HepG2 (cell line): ENCODE results near the gene EVA1A. TPM values are rescaled to one million over a fixed set of nuclear protein-coding genes. Genes with fewer than 3 reads are reported as not detected.

Experiments
- ATAC-seq: fragments of 200-7000 bp; cut with Tn5 transposase; 3 replicates; pipeline ENCODE4 v1.9.1; 2020; ENCODE audit warnings: mild to moderate bottlenecking, moderate library complexity
- BruUV-seq: library from RNA; stranded (reverse); fragments of 400-500 nt; replicated peaks from 2 replicates; lab custom pipeline; 2021; lab: Mats Ljungman, UMichigan
- CTCF ChIA-PET: fragments of 300-600 bp; formaldehyde crosslinking; extraction: SDS; loops from one replicate; lab custom pipeline; 2021; ENCODE audit warnings: low total read pairs, inconsistent platforms, low intra/inter-chr PET ratio; lab: Yijun Ruan, JAX
- POLR2A ChIA-PET: fragments of 350-600 bp; sonication (Branson Sonifier 250); formaldehyde crosslinking; loops from one replicate; lab custom pipeline; 2020; ENCODE audit warnings: antibody characterized with exemption, inconsistent platforms; lab: Yijun Ruan, JAX
- DNase-seq: peaks from one replicate; pipeline ENCODE4 v3.0.0-alpha.2; 2015; ENCODE audit warnings: low spot score
- FAIRE-seq: peaks from 3 replicates; lab custom pipeline; 2011; peaks lifted over from hg19 to GRCh38; lab: Jason Lieb, UNC
- H2AFZ ChIP-seq: one replicate; pipeline ENCODE4 v1.6.1; 2011; ENCODE audit warnings: low read length, inconsistent platforms
- H3K27ac ChIP-seq: fragments of 300-600 bp; 3 replicates; pipeline ENCODE4 v1.8.0; 2011; ENCODE audit warnings: mixed run types, mild to moderate bottlenecking, mixed read lengths, low read length, inconsistent platforms; ENCODE audit not compliant: insufficient read depth; ENCODE audit errors: extremely low read length
- H3K27me3 ChIP-seq, 2 experiments: fragments of 200-600 bp in 1 of 2; 2 replicates in 1 of 2; 3 replicates in 1 of 2; pipeline versions ENCODE4 v1.6.0 to v1.8.0; 2011; ENCODE audit warnings: low read length in 2 of 2, mild to moderate bottlenecking in 2 of 2, moderate library complexity in 2 of 2, inconsistent platforms in 1 of 2; ENCODE audit not compliant: insufficient read depth in 2 of 2, control insufficient read depth in 1 of 2
- H3K36me3 ChIP-seq, 2 experiments: fragments of 200-600 bp in 1 of 2; replicated peaks in 1 of 2; 2 replicates in 1 of 2; 3 replicates in 1 of 2; pipeline versions ENCODE4 v1.5.1 to v1.8.0; 2011; ENCODE audit warnings: low read length in 2 of 2, inconsistent platforms in 1 of 2; ENCODE audit not compliant: insufficient read depth in 2 of 2, control insufficient read depth in 1 of 2
- H3K4me1 ChIP-seq: 2 replicates; pipeline ENCODE4 v1.5.1; 2012; ENCODE audit warnings: low read length, inconsistent platforms; ENCODE audit not compliant: insufficient read depth
- H3K4me2 ChIP-seq: 2 replicates; pipeline ENCODE4 v1.6.0; 2011; ENCODE audit warnings: low read depth, low read length, inconsistent platforms
- H3K4me3 ChIP-seq, 3 experiments: fragments of 200-600 bp in 1 of 3; sonication (generic), shearing (Covaris generic) in 1 of 3; replicated peaks in 1 of 3; 2 replicates each; pipeline ENCODE4 v1.5.1; 2011 to 2016; ENCODE audit warnings: low read length in 3 of 3, inconsistent platforms in 2 of 3, low read depth in 2 of 3, mild to moderate bottlenecking in 2 of 3, control low read depth in 1 of 3, mixed read lengths in 1 of 3; ENCODE audit not compliant: insufficient read depth in 1 of 3
- H3K79me2 ChIP-seq: one replicate; pipeline ENCODE4 v1.6.1; 2011; ENCODE audit warnings: low read length, inconsistent platforms; ENCODE audit not compliant: insufficient read depth
- H3K9ac ChIP-seq: 2 replicates; pipeline ENCODE4 v1.6.0; 2011; ENCODE audit warnings: mild to moderate bottlenecking, low read depth, low read length, inconsistent platforms; ENCODE audit not compliant: insufficient read depth
- H3K9me3 ChIP-seq: 2 replicates; pipeline ENCODE4 v1.5.1; 2012; ENCODE audit warnings: mild to moderate bottlenecking, low read length
- H4K20me1 ChIP-seq: 2 replicates; pipeline ENCODE4 v1.6.0; 2011; ENCODE audit warnings: inconsistent platforms, mild to moderate bottlenecking, low read length, moderate library complexity; ENCODE audit not compliant: insufficient read depth
- BHLHE40 ChIP-seq: IDR thresholded peaks from 2 replicates; pipeline ENCODE4 v1.6.1; 2011; ENCODE audit warnings: low read length, improper control_type of control experiment
- CEBPB ChIP-seq: IDR thresholded peaks from 2 replicates; pipeline ENCODE4 v1.6.1; 2011; ENCODE audit warnings: low read depth, low read length, improper control_type of control experiment, borderline replicate concordance
- HOXA7 ChIP-seq: sonication (generic); formaldehyde crosslinking; IDR thresholded peaks from 2 replicates; pipeline ENCODE4 v1.8.1; 2022; ENCODE audit warnings: mild to moderate bottlenecking, missing genetic modification reagents, moderate library complexity
- KDM1A ChIP-seq: IDR thresholded peaks from 2 replicates; pipeline ENCODE4 v1.6.1; 2016; ENCODE audit warnings: missing compliant biosample characterization
- MEIS1 ChIP-seq: sonication (generic); formaldehyde crosslinking; IDR thresholded peaks from 2 replicates; pipeline ENCODE4 v1.9.0; 2021; ENCODE audit warnings: mild to moderate bottlenecking, missing genetic modification reagents, moderate library complexity, borderline replicate concordance
- NPAS2 ChIP-seq: sonication (generic); formaldehyde crosslinking; IDR thresholded peaks from 2 replicates; pipeline ENCODE4 v1.8.0; 2022; ENCODE audit warnings: mild to moderate bottlenecking, missing genetic modification reagents, borderline replicate concordance
- SNRNP70 ChIP-seq: fragments of 200-400 bp; formaldehyde crosslinking; IDR thresholded peaks from 2 replicates; pipeline ENCODE4 v1.6.1; 2017; ENCODE audit warnings: mild to moderate bottlenecking, low read depth, low read length, moderate library complexity
- ZNF703 ChIP-seq: sonication (generic); formaldehyde crosslinking; IDR thresholded peaks from 2 replicates; pipeline ENCODE4 v1.5.1; 2020; ENCODE audit warnings: missing genetic modification reagents, mild to moderate bottlenecking, moderate library complexity, borderline replicate concordance
- ZNF746 ChIP-seq: sonication (generic); formaldehyde crosslinking; IDR thresholded peaks from 2 replicates; pipeline ENCODE4 v1.8.0; 2022; ENCODE audit warnings: mild to moderate bottlenecking, missing genetic modification reagents
- ZNF788 ChIP-seq: sonication (generic); formaldehyde crosslinking; IDR thresholded peaks from 2 replicates; pipeline ENCODE4 v1.5.0; 2020; ENCODE audit warnings: mild to moderate bottlenecking, missing genetic modification reagents, borderline replicate concordance
- ZSCAN29 ChIP-seq: sonication (generic); formaldehyde crosslinking; conservative IDR thresholded peaks from 2 replicates; pipeline ENCODE4 v1.4.0; 2020; ENCODE audit warnings: mild to moderate bottlenecking, missing genetic modification reagents
- WGBS: methylation state at CpG from one replicate; pipeline ENCODE4 v1.1.6; 2017; ENCODE audit warnings: low lambda C conversion rate; 5-methylcytosine and 5-hydroxymethylcytosine counted together
- in situ Hi-C: cut with HindIII; loops from 2 replicates; pipeline ENCODE4 v1.10.0; 2017; ENCODE audit warnings: low pct_unique_long_range_greater_than_20kb; ENCODE audit not compliant: extremely low pct_ligation_motif_present
- intact Hi-C: fragments of 100-400 bp; cut with micrococcal nuclease; formaldehyde crosslinking; loops from one replicate; pipeline ENCODE4 v1.10.0; 2022; ENCODE audit not compliant: unreplicated experiment
- polyA plus RNA-seq, 8 experiments: library from polyadenylated mRNA; depleted of rRNA in 3 of 8; stranded (reverse) in 7 of 8; unstranded in 1 of 8; fragments of >200 nt; fragmentation: Illumina TruSeq in 4 of 8; extraction: Trizol in 4 of 8; gene quantifications; 2 replicates each; pipeline versions ENCODE4 v1.2.1 to v1.2.3, GENCODE V29; 2011 to 2016; ENCODE audit warnings: low read depth in 4 of 8, missing spikeins in 1 of 8, mixed read lengths in 1 of 8; ENCODE audit not compliant: insufficient read depth in 1 of 8
- total RNA-seq, 5 experiments: library from RNA; depleted of rRNA; stranded (reverse); fragments of >200 nt; fragmentation: Illumina TruSeq; extraction: Trizol; gene quantifications; 2 replicates each; pipeline ENCODE4 v1.2.3, GENCODE V29; 2016; ENCODE audit warnings: low read depth in 1 of 5
- TF ChIP-seq, protein P1 (sequence below): sonication (generic); formaldehyde crosslinking; IDR thresholded peaks from 2 replicates; pipeline ENCODE4 v1.4.0; 2020; ENCODE audit warnings: mild to moderate bottlenecking, missing genetic modification reagents, borderline replicate concordance
- TF ChIP-seq, protein P2 (sequence below): IDR thresholded peaks from 2 replicates; pipeline ENCODE4 v1.6.1; 2012; ENCODE audit warnings: inconsistent platforms
- TF ChIP-seq, protein P3 (sequence below): sonication (generic); formaldehyde crosslinking; IDR thresholded peaks from 2 replicates; pipeline ENCODE4 v1.8.0; 2022; ENCODE audit warnings: missing genetic modification reagents, mild to moderate bottlenecking, borderline replicate concordance
- TF ChIP-seq, protein P4 (sequence below): IDR thresholded peaks from 2 replicates; pipeline ENCODE4 v1.6.1; 2018; ENCODE audit warnings: missing genetic modification reagents

EVA1A gene
- total and polyA plus RNA-seq, 2 of the 13 experiments (the other 11 are each of a cell fraction or from before 2014, with no cell fraction given), result 57.5 to 57.8 TPM

DNA sequence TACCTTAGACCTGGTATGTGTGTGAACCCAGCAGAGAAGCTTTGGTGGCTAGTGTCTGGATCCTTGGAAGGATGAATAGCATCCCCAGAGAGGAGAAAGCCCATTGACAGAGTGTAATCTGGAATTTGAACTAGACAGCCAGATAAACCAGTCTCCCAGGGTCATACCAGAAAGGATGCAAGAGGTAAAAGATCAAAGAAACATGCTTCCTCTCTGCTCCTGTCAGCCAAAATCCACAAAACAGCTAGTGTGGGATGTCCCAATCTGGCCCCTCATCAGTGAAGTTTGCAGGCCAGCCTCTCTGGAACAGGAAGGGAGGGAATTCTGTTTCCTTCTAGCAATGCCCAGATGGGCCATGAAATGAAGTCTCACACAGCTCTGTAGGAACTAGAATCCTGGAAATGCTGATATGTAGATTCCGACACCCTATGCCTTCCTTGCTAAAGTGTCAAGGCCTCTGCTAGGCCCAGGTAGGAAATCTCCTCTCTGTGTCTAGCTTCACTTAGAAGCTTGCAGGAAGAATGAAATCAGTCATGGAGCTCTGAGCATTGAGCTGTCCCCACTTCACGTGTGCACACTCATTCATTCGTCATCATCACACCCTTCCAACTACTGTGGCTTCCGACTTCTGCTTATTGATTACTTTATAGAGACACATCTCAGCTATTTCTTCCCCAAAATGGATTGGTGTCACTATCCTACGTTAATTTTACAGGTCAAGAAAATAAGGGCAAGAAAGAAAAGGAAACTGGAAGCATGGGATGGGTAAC is 38.0 kb downstream of the EVA1A start:
- H3K4me2 ChIP-seq, result peak overlapping the region; percentile 77
- H3K4me1 ChIP-seq, result peaks cover 100% of the 10 kb centered on the region
- FAIRE-seq, result peak; percentile 88
- CTCF ChIA-PET, result no interaction called here
- DNase-seq, result peak; percentile 99
- peaks cover 20 to 45% of the 10 kb centered on the region in 2 experiments for H3K36me3 ChIP-seq
- intact Hi-C loops, result loop anchor here (1.0 to 2.0 kb wide), 5 partner anchors 38 to 86 kb away; partner anchors contain the start of gene EVA1A
- H3K79me2 ChIP-seq, result peaks cover 72% of the 10 kb centered on the region
- BruUV-seq, result no TSS peak
- H3K4me3 ChIP-seq, result peak overlapping the region in 1 of 3 experiments; percentile 38; a peak in 1 of 6 replicates
- H2AFZ ChIP-seq, result no peak overlapping the region
- 5% methylated on average over 5 of the region's 5 CpGs for WGBS
- H3K27me3 ChIP-seq, result no peaks in the 10 kb centered on the region
- in situ Hi-C loops, result no loop called here
- POLR2A ChIA-PET, result interaction anchor here (0.8 to 7.8 kb wide), 26 partner anchors 10 to 187 kb away, joined by 3 to 118 read pairs (median 6); partner anchors contain the start of genes EVA1A, GCFC2 and MRPL19
- H3K27ac ChIP-seq, result peak overlapping the region; percentile 92
- H4K20me1 ChIP-seq, result no peaks in the 10 kb centered on the region
- ATAC-seq, result peak; percentile 80
- no peaks in the 10 kb centered on the region for H3K9me3 ChIP-seq
- peak overlapping the region; percentile 67 for H3K9ac ChIP-seq
- TF ChIP-seq, protein P1, sequence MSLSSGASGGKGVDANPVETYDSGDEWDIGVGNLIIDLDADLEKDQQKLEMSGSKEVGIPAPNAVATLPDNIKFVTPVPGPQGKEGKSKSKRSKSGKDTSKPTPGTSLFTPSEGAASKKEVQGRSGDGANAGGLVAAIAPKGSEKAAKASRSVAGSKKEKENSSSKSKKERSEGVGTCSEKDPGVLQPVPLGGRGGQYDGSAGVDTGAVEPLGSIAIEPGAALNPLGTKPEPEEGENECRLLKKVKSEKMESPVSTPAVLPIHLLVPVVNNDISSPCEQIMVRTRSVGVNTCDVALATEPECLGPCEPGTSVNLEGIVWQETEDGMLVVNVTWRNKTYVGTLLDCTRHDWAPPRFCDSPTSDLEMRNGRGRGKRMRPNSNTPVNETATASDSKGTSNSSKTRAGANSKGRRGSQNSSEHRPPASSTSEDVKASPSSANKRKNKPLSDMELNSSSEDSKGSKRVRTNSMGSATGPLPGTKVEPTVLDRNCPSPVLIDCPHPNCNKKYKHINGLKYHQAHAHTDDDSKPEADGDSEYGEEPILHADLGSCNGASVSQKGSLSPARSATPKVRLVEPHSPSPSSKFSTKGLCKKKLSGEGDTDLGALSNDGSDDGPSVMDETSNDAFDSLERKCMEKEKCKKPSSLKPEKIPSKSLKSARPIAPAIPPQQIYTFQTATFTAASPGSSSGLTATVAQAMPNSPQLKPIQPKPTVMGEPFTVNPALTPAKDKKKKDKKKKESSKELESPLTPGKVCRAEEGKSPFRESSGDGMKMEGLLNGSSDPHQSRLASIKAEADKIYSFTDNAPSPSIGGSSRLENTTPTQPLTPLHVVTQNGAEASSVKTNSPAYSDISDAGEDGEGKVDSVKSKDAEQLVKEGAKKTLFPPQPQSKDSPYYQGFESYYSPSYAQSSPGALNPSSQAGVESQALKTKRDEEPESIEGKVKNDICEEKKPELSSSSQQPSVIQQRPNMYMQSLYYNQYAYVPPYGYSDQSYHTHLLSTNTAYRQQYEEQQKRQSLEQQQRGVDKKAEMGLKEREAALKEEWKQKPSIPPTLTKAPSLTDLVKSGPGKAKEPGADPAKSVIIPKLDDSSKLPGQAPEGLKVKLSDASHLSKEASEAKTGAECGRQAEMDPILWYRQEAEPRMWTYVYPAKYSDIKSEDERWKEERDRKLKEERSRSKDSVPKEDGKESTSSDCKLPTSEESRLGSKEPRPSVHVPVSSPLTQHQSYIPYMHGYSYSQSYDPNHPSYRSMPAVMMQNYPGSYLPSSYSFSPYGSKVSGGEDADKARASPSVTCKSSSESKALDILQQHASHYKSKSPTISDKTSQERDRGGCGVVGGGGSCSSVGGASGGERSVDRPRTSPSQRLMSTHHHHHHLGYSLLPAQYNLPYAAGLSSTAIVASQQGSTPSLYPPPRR (CRISPR knock-in tag), result peak; percentile 95
- no peak for TF ChIP-seq HOXA7 (CRISPR knock-in tag)
- TF ChIP-seq CEBPB, result peak; percentile 91
- TF ChIP-seq MEIS1 (CRISPR knock-in tag), result peak; percentile 89; the same call in 1 of the 2 replicates
- TF ChIP-seq SNRNP70, result no peak
- TF ChIP-seq KDM1A (CRISPR knock-in tag), result peak; percentile 98
- TF ChIP-seq, protein P2, sequence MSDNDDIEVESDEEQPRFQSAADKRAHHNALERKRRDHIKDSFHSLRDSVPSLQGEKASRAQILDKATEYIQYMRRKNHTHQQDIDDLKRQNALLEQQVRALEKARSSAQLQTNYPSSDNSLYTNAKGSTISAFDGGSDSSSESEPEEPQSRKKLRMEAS, result peak; percentile 79
- peak; percentile 35 for TF ChIP-seq ZNF703 (CRISPR knock-in tag)
- TF ChIP-seq, protein P3, sequence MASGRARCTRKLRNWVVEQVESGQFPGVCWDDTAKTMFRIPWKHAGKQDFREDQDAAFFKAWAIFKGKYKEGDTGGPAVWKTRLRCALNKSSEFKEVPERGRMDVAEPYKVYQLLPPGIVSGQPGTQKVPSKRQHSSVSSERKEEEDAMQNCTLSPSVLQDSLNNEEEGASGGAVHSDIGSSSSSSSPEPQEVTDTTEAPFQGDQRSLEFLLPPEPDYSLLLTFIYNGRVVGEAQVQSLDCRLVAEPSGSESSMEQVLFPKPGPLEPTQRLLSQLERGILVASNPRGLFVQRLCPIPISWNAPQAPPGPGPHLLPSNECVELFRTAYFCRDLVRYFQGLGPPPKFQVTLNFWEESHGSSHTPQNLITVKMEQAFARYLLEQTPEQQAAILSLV (CRISPR knock-in tag), result peak; percentile 64; the same call in 1 of the 2 replicates
- TF ChIP-seq ZNF746 (CRISPR knock-in tag), result peak; percentile 92
- TF ChIP-seq ZNF788 (CRISPR knock-in tag), result peak; percentile 75; the same call in 1 of the 2 replicates
- no peak for TF ChIP-seq NPAS2 (CRISPR knock-in tag)
- peak; percentile 63 for TF ChIP-seq BHLHE40
- TF ChIP-seq ZSCAN29 (CRISPR knock-in tag), result 0 out of 2 replicates have a peak, but pooled peaks have one; percentile 49
- TF ChIP-seq, protein P4, sequence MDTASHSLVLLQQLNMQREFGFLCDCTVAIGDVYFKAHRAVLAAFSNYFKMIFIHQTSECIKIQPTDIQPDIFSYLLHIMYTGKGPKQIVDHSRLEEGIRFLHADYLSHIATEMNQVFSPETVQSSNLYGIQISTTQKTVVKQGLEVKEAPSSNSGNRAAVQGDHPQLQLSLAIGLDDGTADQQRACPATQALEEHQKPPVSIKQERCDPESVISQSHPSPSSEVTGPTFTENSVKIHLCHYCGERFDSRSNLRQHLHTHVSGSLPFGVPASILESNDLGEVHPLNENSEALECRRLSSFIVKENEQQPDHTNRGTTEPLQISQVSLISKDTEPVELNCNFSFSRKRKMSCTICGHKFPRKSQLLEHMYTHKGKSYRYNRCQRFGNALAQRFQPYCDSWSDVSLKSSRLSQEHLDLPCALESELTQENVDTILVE (CRISPR knock-in tag), result no peak
